ENCODE measurements around the gene STING1. TPM values are rescaled to one million over a fixed set of nuclear protein-coding genes. Genes with fewer than 3 reads are reported as not detected.

Gene STING1
- total and polyA plus RNA-seq, 2 of the 8 experiments (the other 6 are each of a cell fraction or from before 2014, with no cell fraction given): 0.26 to 0.47 TPM

- Histone ChIP-seq H3K27ac (ENCODE audit: low read depth, low read length) (no peak overlapping the region), H4K5ac (ENCODE audit: insufficient read length, low read depth, low read length) (no peak overlapping the region), H4K8ac (ENCODE audit: extremely low read depth, insufficient read depth, low read length) (no peak overlapping the region), H2AFZ (ENCODE audit: low read length) (0 out of 2 replicates have a peak overlapping the region, but pooled peaks have one; percentile 13), H3K9me3 (ENCODE audit: insufficient read depth in 2 of 2, low read depth in 1 of 2, low read length in 1 of 2) (no peaks in the 10 kb centered on the region), H2BK12ac (ENCODE audit: low read depth, low read length) (no peak overlapping the region), H3K4me1 (replicated peaks in 1 of 4; ENCODE audit: control insufficient read depth in 3 of 4, insufficient read depth in 4 of 4, low read length in 3 of 4) (peaks cover 0 to 8% (median 2%) of the 10 kb centered on the region in 4 experiments; a peak in 4 of 7 replicates), H2BK15ac (ENCODE audit: low read length) (no peak overlapping the region), H3K14ac (ENCODE audit: insufficient read length) (no peak overlapping the region), H3K79me1 (ENCODE audit: low read depth, low read length) (no peaks in the 10 kb centered on the region), H3K4me3 (ENCODE audit: extremely low read depth in 1 of 4, insufficient read depth in 2 of 4, low read depth in 3 of 4, low read length in 4 of 4) (peak overlapping the region; percentile 77 to 89 (median 84)), H4K20me1 (replicated peaks in 1 of 2; ENCODE audit: control insufficient read depth in 1 of 2, insufficient read depth in 2 of 2, low read length in 2 of 2) (no peaks in the 10 kb centered on the region), H3K23me2 (ENCODE audit: low read depth, low read length) (peaks cover 4% of the 10 kb centered on the region; the same call in 1 of the 2 replicates), H3K23ac (ENCODE audit: insufficient read length) (no peak overlapping the region), H2BK120ac (replicated peaks; ENCODE audit: low read depth, low read length) (no peak overlapping the region), H3K56ac (replicated peaks; ENCODE audit: insufficient read length, low read depth, low read length) (no peak overlapping the region), H2BK5ac (ENCODE audit: low read depth, low read length) (no peak overlapping the region), H2BK20ac (ENCODE audit: low read length) (no peak overlapping the region), H3K4ac (replicated peaks; ENCODE audit: insufficient read length, low read depth, low read length) (no peak overlapping the region), H2AK5ac (ENCODE audit: low read depth, low read length) (no peak overlapping the region), H3K18ac (ENCODE audit: extremely low read depth, low read length) (no peak overlapping the region), H3K36me3 (ENCODE audit: control insufficient read depth in 2 of 4, insufficient read depth in 4 of 4, low read length in 3 of 4) (peaks cover 0 to 6% (median 3%) of the 10 kb centered on the region in 4 experiments; a peak in 2 of 8 replicates), H3K4me2 (ENCODE audit: insufficient read depth in 1 of 2, low read depth in 2 of 2, low read length in 2 of 2) (peak overlapping the region; percentile 72 to 99), H4K91ac (replicated peaks; ENCODE audit: insufficient read length, low read length) (no peak overlapping the region), H3K79me2 (ENCODE audit: control insufficient read depth in 1 of 2, insufficient read depth in 2 of 2, low read length in 2 of 2) (no peaks in the 10 kb centered on the region), H3K9ac (replicated peaks in 1 of 4; ENCODE audit: extremely low read depth in 1 of 4, low read depth in 3 of 4, low read length in 3 of 4) (peak overlapping the region in 1 of 4 experiments; percentile 24; a peak in 2 of 7 replicates), H3K27me3 (replicated peaks in 1 of 4; ENCODE audit: control insufficient read depth in 3 of 4, extremely low read depth in 1 of 4, insufficient read depth in 3 of 4, low read length in 3 of 4) (no peaks in the 10 kb centered on the region)
- DNase-seq (ENCODE audit: low read depth in 1 of 2, low spot score in 2 of 2) (peak in 1 of 2 experiments; percentile 52), FAIRE-seq (no peak)
- ChIA-PET CTCF (ENCODE audit: partially characterized antibody) (interaction anchor here (0.8 to 4.7 kb wide), 10 partner anchors 17 to 327 kb away, joined by 3 to 53 read pairs (median 4); no protein-coding TSS in a partner anchor), POLR2A (ENCODE audit: partially characterized antibody) (interaction anchor here (0.6 to 3.3 kb wide), 21 partner anchors 9 to 271 kb away, joined by 3 to 16 read pairs (median 4); partner anchors contain the start of genes ECSCR, PAIP2, SPATA24 and UBE2D2)
- WGBS, 2 experiments (ENCODE audit: extremely low coverage in 1 of 2, insufficient coverage in 1 of 2, insufficient read length in 1 of 2, insufficient replicate concordance in 2 of 2, low coverage in 1 of 2, low lambda C conversion rate in 2 of 2, missing lambda C conversion rate in 1 of 2): 32% methylated on average over 8 of the region's 8 CpGs; no CpG with 5 or more reads in 1 of the 2 experiments
- TF ChIP-seq HDAC6 (IDR thresholded peaks at IDR 0.05; ENCODE audit: low read depth, low read length) (no peak), SAP30 (IDR thresholded peaks at IDR 0.05; ENCODE audit: insufficient read depth, insufficient replicate concordance, low read length) (no peak), TBP (IDR thresholded peaks at IDR 0.05; ENCODE audit: low read depth, low read length) (no peak), CBX5 (IDR thresholded peaks at IDR 0.05; ENCODE audit: low read depth, low read length) (no peak), CEBPB (IDR thresholded peaks at IDR 0.05; ENCODE audit: low read depth, low read length) (no peak), EZH2 (IDR thresholded peaks at IDR 0.05; ENCODE audit: low read depth, low read length, severe bottlenecking) (no peak), ATF3 (IDR thresholded peaks at IDR 0.05; ENCODE audit: insufficient read depth, low read depth, low read length) (no peak), TAF7 (optimal IDR thresholded peaks at IDR 0.05; ENCODE audit: borderline replicate concordance, low read depth, low read length) (no peak), EGR1 (IDR thresholded peaks at IDR 0.05; ENCODE audit: borderline replicate concordance, low read depth, low read length) (no peak), SIRT6 (IDR thresholded peaks at IDR 0.05; ENCODE audit: low read length) (no peak)
These were observed 43.9 kb downstream of the STING1 start for GRCh38 chr5:139438707-139439012.
